ENCODE results near the gene DAAM1. TPM values are rescaled to one million over a fixed set of nuclear protein-coding genes. Genes with fewer than 3 reads are reported as not detected.

The DAAM1 gene
- total RNA-seq, 2 experiments from 2014 or later = 22.2 to 22.4 TPM

DNA sequence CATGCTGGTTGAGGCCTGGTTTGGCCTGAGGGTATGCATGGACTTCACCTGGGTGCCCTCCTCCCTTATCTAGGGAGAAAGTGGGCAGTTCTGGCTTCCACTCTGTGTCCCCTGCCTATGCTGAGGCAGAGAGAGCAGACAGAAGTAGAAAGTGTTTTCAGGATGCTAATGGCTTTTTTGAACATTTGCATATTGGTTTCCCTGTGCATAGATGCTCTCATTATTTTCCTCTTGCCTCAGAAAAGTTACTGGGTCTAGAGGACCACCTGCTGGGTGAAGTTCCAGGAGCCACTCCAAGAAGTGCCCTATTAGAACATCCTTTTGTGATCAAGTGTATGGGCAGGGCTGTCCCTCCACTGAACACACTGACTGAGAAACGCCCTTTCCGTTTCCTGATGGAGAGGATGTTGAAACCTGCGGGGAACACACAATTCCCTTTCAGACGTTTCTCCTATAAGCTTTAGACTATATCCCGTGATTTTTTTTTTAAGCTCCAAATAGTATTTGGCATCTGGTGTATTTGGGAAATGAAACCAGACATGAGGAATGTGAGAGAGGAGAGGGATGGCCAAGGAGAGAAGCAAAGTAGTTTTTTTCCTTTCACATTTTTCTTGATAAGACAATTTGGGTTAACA lies 66.6 kb downstream of the DAAM1 start:
- Mint-ChIP-seq H3K4me1 (no peaks in the 10 kb centered on the region), H3K27ac (no peak overlapping the region), H3K36me3 (ENCODE audit: low read depth) (no peaks in the 10 kb centered on the region), H3K4me3 (no peak overlapping the region), H3K27me3 (no peaks in the 10 kb centered on the region), H3K9me3 (no peaks in the 10 kb centered on the region)
- ChIA-PET POLR2A (no interaction called here), CTCF (interaction anchor here (0.6 kb wide), 1 partner anchor 17 kb away, joined by 3 read pairs; no protein-coding TSS in a partner anchor)
- DNase-seq = no peak

DNA sequence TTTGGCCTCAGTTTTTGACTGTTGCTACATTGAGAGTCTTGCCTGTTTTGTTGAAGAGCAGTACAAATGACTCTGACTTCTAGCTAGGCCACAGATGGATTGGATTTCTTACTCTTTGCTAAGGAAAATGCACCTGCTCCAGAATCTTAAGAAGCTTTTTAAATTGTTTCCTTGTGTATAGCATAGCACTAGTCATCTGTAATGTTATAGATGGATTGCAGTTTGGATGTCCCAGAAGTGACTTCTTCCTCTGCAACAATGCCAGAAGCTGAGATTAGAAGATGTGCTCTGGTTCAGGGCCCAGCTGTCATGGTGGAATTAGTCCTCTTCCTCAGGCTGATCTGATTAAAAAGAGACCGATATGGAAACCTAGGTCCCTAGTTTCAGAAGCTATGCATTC lies 67.9 kb downstream of the DAAM1 start:
- Mint-ChIP-seq H3K27ac (no peak overlapping the region), H3K4me3 (no peak overlapping the region), H3K27me3 (no peaks in the 10 kb centered on the region), H3K9me3 (no peaks in the 10 kb centered on the region), H3K36me3 (ENCODE audit: low read depth) (no peaks in the 10 kb centered on the region), H3K4me1 (no peaks in the 10 kb centered on the region)
- DNase-seq = no peak
- ChIA-PET POLR2A (no interaction called here), CTCF (no interaction called here)

DNA sequence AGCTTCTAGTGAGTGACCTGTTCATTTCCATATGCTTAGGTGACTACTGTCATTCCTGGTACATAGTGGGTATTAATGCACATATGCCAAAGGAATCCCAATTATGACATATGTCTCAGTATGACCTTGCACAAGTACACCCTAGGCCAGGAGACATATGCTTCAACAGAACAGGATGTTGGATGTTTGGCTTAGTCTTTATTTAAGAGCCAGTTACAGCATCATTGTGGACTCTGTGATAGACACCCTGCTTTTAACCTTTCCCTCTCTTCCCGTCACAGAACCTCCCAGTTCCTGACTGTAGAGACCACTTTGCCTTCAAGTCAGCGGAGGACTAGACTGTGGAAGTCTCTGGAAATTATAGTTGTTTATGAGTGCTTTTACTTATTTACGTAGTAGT lies 72.9 kb downstream of the DAAM1 start:
- no peak overlapping the region for H3K27ac Mint-ChIP-seq
- CTCF ChIA-PET = no interaction called here
- peaks cover 20% of the 10 kb centered on the region for H3K4me1 Mint-ChIP-seq
- H3K27me3 Mint-ChIP-seq = no peaks in the 10 kb centered on the region
- peaks cover 23% of the 10 kb centered on the region for H3K36me3 Mint-ChIP-seq (ENCODE audit: low read depth)
- no peak overlapping the region for H3K4me3 Mint-ChIP-seq
- POLR2A ChIA-PET = no interaction called here
- peaks cover 3% of the 10 kb centered on the region for H3K9me3 Mint-ChIP-seq
- no peak for DNase-seq

DNA sequence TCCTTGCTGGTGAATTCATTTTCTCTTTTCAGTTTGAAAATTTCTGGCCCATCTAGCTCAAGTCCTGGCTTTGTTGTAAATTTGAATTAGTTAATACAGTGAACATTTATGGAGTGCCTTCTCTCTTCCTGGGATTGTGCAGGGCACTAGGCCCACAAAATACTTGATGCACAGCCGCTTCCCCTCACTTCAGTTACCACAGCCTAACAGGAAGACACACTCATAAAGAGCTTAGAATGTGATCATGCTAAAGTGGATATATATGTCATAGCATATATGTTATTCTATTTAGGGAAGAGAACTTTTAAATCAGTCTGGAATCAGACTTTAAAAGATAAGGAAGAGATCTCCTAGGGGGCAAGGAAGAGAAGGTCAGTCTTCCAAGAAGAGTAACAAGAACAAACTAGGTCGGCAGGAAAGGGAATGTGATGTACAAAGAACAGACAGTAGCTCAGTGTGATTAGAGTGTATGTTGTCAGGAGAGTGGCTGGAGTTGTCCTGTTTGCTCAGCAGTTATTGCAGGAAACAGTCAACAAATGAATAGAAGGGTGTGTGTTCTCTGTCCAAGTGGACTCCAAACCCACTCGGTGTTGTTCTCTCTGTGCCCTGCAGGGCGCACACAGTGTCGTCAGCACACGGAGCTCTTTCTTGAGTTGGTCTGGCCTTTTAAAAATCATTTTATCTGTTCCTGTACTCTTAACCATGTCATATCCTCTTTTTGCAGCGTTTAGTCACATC lies 74.4 kb downstream of the DAAM1 start:
- peaks cover 3% of the 10 kb centered on the region for H3K9me3 Mint-ChIP-seq

DNA sequence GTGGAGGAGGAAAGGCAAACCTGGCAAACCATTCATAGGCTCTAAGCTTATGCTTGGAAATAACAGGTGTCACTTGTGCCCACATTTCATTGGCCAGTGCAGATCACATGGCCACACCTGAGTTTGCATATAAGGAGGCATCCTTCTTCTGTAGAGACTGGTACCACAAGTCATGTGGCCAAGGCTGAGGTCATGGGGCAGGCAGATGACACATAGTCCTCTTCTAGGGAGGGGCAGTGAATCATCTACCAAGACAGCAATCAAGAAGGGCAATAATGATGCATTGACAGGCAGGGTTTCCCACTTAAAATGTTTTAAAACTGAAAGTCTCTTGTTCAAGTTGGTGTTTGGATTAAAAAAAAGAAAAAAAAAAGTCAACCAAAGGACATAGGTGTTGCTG lies 77.3 kb downstream of the DAAM1 start:
- ChIA-PET POLR2A (interaction anchor here (0.6 kb wide), 1 partner anchor 77 kb away, joined by 3 read pairs; no protein-coding TSS in a partner anchor), CTCF (interaction anchor here (1.2 kb wide), 1 partner anchor 764 kb away, joined by 3 read pairs; no protein-coding TSS in a partner anchor)
- no peak overlapping the region for H3K4me3 Mint-ChIP-seq
- H3K27me3 Mint-ChIP-seq = no peaks in the 10 kb centered on the region
- H3K27ac Mint-ChIP-seq = peak overlapping the region; percentile 29
- peaks cover 34% of the 10 kb centered on the region for H3K4me1 Mint-ChIP-seq
- DNase-seq = peak; percentile 61
- H3K36me3 Mint-ChIP-seq (ENCODE audit: low read depth) = peaks cover 42% of the 10 kb centered on the region
- peaks cover 3% of the 10 kb centered on the region for H3K9me3 Mint-ChIP-seq

More for the DNA sequence above, 74.4 kb downstream of the DAAM1 start:
- Mint-ChIP-seq H3K27ac (no peak overlapping the region), H3K4me3 (no peak overlapping the region), H3K36me3 (ENCODE audit: low read depth) (peaks cover 31% of the 10 kb centered on the region), H3K27me3 (no peaks in the 10 kb centered on the region), H3K4me1 (peaks cover 32% of the 10 kb centered on the region)
- no peak for DNase-seq
- ChIA-PET CTCF (no interaction called here), POLR2A (no interaction called here)

DNA sequence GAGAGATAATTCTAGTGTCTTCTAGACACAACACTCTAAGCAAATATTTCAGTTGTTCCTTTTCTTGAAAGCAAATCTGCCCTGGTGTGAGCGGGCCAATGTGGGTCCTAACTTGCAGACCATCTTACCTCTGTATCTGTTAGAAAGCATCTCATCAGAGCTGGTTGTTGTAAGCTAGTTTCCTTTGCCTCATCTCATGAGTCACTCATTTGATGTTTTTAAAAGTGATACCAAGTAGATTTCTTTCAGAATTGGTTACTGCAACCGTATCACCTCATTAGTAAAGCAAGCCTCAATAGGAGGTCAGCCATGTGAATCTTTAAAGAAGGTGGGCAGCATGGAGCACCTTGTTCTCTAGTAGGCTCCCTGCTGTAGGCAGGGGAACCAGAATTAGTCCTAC lies 78.6 kb downstream of the DAAM1 start:
- Mint-ChIP-seq H3K27me3 (no peaks in the 10 kb centered on the region), H3K36me3 (ENCODE audit: low read depth) (peaks cover 42% of the 10 kb centered on the region), H3K4me3 (no peak overlapping the region), H3K9me3 (peaks cover 3% of the 10 kb centered on the region), H3K4me1 (peaks cover 34% of the 10 kb centered on the region), H3K27ac (peak overlapping the region; percentile 2)
- CTCF ChIA-PET = no interaction called here
- POLR2A ChIA-PET = interaction anchor here (1.0 kb wide), 1 partner anchor 9 kb away, joined by 4 read pairs; no protein-coding TSS in a partner anchor
- no peak for DNase-seq

DNA sequence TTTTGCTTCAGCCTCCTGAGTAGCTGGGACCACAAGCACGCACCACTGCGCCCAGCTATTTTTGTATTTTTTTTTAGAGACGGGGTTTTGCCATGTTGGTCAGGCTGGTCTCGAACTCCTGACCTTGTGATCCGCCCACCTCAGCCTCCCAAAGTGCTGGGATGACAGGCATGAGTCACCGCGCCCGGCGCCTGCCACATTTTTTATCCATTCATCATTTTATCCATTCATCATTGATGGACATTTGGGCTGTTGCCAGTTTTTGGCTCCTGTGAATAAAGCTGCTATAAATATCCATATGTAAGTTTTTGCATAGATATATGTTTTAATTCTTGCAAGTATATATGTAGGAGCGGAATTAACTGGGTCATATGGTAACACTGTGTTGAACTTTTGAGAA lies 79.5 kb downstream of the DAAM1 start:
- Mint-ChIP-seq H3K9me3 (peaks cover 3% of the 10 kb centered on the region), H3K36me3 (ENCODE audit: low read depth) (peaks cover 42% of the 10 kb centered on the region), H3K27me3 (no peaks in the 10 kb centered on the region), H3K4me3 (no peak overlapping the region), H3K4me1 (peaks cover 29% of the 10 kb centered on the region), H3K27ac (no peak overlapping the region)
- DNase-seq = no peak
- CTCF ChIA-PET = no interaction called here
- POLR2A ChIA-PET = no interaction called here

DNA sequence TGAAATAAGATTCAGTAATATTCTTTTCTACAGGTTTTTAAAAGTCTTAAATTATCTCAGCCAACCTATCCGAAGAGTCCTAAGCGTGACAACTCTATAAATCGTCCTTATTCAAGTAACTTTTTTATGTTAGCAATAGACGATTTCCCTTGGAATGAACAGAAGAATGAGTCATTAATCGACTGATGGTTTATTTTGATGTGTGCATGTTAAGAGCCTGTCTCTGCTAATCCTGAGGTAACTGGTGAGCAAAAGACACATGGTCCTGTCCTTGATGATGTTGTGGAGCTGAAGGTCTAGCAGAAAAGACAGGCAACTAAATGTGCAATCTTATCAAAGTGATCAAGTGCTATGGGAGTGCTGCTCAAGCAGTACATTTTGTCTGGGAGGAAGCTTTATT lies 80.4 kb downstream of the DAAM1 start:
- CTCF ChIA-PET = no interaction called here
- no peak for DNase-seq
- H3K4me1 Mint-ChIP-seq = peaks cover 29% of the 10 kb centered on the region
- no peaks in the 10 kb centered on the region for H3K27me3 Mint-ChIP-seq
- peaks cover 3% of the 10 kb centered on the region for H3K9me3 Mint-ChIP-seq
- H3K36me3 Mint-ChIP-seq (ENCODE audit: low read depth) = peaks cover 41% of the 10 kb centered on the region
- POLR2A ChIA-PET = no interaction called here
- H3K27ac Mint-ChIP-seq = no peak overlapping the region
- H3K4me3 Mint-ChIP-seq = no peak overlapping the region

DNA sequence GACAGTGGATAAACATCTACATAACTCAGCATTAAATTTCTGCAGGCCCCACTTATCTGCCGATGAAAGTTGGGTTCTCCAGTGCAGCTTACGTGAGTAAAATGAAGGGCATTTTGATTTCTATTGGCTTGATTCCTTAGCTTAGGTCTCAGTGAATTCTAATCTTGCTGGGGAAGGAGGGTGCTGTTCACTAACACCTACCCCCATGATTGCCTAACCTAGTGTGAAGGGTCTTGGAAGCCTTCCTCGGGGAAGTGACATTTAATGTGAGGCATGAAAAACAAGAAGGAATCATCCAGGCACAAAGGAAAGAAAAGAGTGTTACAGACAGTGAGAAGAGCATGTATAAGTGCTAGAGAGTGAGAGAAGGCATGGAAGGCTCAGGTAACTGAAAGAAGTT lies 81.0 kb downstream of the DAAM1 start:
- Mint-ChIP-seq H3K27me3 (no peaks in the 10 kb centered on the region), H3K27ac (no peak overlapping the region), H3K4me3 (no peak overlapping the region), H3K4me1 (peaks cover 32% of the 10 kb centered on the region), H3K9me3 (peaks cover 3% of the 10 kb centered on the region), H3K36me3 (ENCODE audit: low read depth) (peaks cover 36% of the 10 kb centered on the region)
- no peak for DNase-seq
- POLR2A ChIA-PET = no interaction called here
- CTCF ChIA-PET = no interaction called here

DNA sequence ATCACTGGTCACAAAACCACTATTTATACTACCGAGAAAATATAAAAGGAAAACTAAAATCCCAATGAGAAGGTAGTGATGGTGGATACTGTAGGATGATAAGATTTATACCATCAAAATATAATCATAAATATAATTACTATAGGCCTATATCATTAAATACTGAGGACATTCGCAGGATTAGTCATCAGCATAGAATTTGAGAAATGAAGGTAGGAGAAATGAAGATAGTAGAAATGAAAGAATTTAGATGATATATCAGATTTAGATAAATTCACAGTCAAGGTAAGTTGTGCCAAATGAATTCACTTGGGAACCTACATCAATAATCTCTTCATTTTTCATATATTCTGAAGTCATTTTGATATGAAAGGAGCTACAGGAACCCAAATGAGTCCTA lies 82.8 kb downstream of the DAAM1 start:
- CTCF ChIA-PET = no interaction called here
- POLR2A ChIA-PET = no interaction called here
- Mint-ChIP-seq H3K4me1 (peaks cover 37% of the 10 kb centered on the region), H3K4me3 (no peak overlapping the region), H3K27ac (no peak overlapping the region), H3K36me3 (ENCODE audit: low read depth) (peaks cover 19% of the 10 kb centered on the region), H3K9me3 (no peaks in the 10 kb centered on the region), H3K27me3 (no peaks in the 10 kb centered on the region)
- DNase-seq = no peak

DNA sequence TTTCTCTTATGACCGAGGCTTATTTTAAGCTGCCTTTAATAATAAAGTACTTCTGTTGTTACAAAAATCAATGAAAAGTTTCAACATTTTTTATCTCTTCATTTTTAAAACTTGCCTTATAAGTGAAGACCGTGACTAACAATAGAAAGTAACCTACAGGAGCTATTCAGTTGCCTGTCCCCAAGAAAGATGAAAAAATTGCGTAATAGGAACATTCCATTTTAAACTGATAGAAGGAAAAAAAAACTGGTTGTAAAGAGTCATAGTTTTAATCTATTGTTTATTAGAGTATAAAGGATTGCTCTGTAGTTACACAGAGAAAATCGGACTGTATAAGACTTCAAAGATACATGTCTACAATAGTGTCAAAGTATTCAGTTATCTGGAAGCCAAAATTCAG lies 83.3 kb downstream of the DAAM1 start:
- Mint-ChIP-seq H3K9me3 (no peaks in the 10 kb centered on the region), H3K4me3 (no peak overlapping the region), H3K27me3 (no peaks in the 10 kb centered on the region), H3K27ac (no peak overlapping the region), H3K4me1 (peaks cover 37% of the 10 kb centered on the region), H3K36me3 (ENCODE audit: low read depth) (peaks cover 15% of the 10 kb centered on the region)
- ChIA-PET CTCF (interaction anchor here (0.7 kb wide), 1 partner anchor 16 kb away, joined by 3 read pairs; no protein-coding TSS in a partner anchor), POLR2A (no interaction called here)
- DNase-seq = no peak

DNA sequence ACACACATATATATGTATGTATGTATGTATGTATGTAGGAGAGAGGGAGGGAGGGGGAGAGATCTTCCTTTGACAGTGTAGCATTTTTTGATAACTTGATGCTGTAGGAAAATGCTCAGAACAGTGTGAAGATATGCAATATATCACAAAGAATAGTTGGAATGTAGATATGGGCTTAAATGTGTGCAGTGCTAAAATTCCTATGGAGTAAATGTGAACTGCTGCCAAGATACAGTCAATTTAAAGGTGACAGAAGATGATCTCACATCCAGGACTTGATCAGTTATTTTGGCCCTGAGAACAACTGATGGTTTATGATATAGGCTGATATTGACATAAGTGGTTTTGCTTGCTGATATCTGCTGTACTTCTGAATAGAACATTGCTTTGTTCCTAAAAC lies 84.2 kb downstream of the DAAM1 start:
- Mint-ChIP-seq H3K27ac (no peak overlapping the region), H3K36me3 (ENCODE audit: low read depth) (peaks cover 11% of the 10 kb centered on the region), H3K4me1 (peaks cover 33% of the 10 kb centered on the region), H3K9me3 (no peaks in the 10 kb centered on the region), H3K4me3 (no peak overlapping the region), H3K27me3 (no peaks in the 10 kb centered on the region)
- POLR2A ChIA-PET = no interaction called here
- no peak for DNase-seq
- CTCF ChIA-PET = interaction anchor here (0.7 kb wide), 1 partner anchor 17 kb away, joined by 3 read pairs; no protein-coding TSS in a partner anchor

DNA sequence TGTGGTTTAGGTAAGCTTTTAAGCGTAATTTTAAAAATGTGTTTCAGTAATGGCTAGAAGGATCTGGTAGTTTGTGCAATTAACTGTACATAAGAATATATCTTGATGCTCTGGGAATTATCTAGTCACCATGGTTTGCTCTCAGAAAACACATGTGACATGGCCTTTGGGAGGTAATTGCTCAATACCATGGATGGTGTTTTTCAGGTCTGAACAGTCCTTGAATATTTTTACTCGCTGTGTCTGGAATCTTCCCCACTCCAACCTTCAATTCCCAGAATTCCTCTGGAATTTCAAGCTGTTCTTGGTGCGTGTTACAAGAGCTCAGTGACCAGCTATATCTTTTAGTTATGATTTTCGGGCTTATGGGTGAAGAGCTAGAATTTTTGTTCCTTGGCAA lies 85.3 kb downstream of the DAAM1 start:
- POLR2A ChIA-PET = interaction anchor here (3.4 kb wide), 1 partner anchor 85 kb away, joined by 15 read pairs; the partner anchor contains the start of gene DAAM1

More for the DNA sequence above, 85.3 kb downstream of the DAAM1 start:
- Mint-ChIP-seq H3K36me3 (ENCODE audit: low read depth) (peaks cover 6% of the 10 kb centered on the region), H3K27ac (no peak overlapping the region), H3K4me1 (peaks cover 36% of the 10 kb centered on the region), H3K27me3 (no peaks in the 10 kb centered on the region), H3K4me3 (no peak overlapping the region), H3K9me3 (no peaks in the 10 kb centered on the region)
- CTCF ChIA-PET = no interaction called here
- DNase-seq = no peak

Data from activated CD4-positive, alpha-beta memory T cell treated with anti-CD3 and anti-CD28 coated beads, Interleukin-2, amount 10 ng/mL, durations not matched to agents 7 days and 5 days (primary cell).